ENCODE data around the gene KCNG2. TPM values are rescaled to one million over a fixed set of nuclear protein-coding genes. Genes with fewer than 3 reads are reported as not detected.

The KCNG2 gene
- total and polyA plus RNA-seq, 2 of the 8 experiments (the other 6 are each of a cell fraction or from before 2014, with no cell fraction given): 0.19 to 0.74 TPM

DNA sequence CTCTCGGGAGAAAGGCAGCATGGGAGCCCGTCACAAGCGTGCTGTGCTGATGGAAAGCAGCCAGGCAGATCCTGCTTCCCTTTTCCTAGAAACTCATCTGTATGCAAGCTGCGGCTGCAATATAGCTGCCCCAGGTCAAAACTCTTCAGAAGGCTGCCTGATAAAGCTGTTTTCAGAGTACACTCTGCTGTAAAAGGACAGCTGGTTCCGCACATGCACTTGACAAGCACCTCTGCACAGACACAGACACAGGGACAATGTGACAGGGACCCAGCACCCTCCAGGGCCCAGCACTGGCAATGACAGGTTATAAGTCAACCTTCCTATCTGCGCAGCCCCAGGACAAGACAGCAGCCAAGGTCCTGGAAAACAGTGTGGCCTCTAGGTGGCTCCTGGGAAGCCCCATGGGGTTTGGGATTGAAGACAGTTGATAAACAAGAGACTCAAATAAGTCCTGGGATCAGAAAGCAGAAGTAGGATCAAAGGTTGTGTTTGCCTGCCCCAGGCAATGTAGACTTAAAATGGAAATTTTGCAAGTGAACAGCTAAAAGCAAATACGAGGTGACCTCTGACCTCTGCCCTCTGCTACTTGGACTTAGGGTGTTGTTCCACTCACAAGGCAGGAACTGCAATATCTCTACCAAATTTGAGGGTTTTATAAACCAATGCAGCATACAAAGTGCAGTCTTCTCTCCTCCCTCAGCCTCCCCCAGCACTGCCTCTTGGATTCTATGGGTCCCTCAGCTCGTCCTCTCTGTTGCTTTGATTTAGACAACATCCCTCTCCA, 136.8 kb downstream of the KCNG2 start:
- no peak overlapping the region for H2AK5ac ChIP-seq (ENCODE audit: low read depth, low read length)
- H3K56ac ChIP-seq (replicated peaks; ENCODE audit: insufficient read length, low read depth, low read length): no peak overlapping the region
- no peak overlapping the region for H3K27ac ChIP-seq (ENCODE audit: low read depth, low read length)
- H4K8ac ChIP-seq (ENCODE audit: extremely low read depth, insufficient read depth, low read length): no peak overlapping the region; the same call in 1 of the 2 replicates
- H2BK12ac ChIP-seq (ENCODE audit: low read depth, low read length): no peak overlapping the region
- H3K79me2 ChIP-seq (ENCODE audit: control insufficient read depth in 1 of 2, insufficient read depth in 2 of 2, low read length in 2 of 2): peaks cover 0 to 8% of the 10 kb centered on the region in 2 experiments; a peak in 1 of 4 replicates
- H3K36me3 ChIP-seq (ENCODE audit: control insufficient read depth in 2 of 4, insufficient read depth in 4 of 4, low read length in 3 of 4): no peaks in the 10 kb centered on the region; a peak in 1 of 8 replicates
- no peak overlapping the region for H4K5ac ChIP-seq (ENCODE audit: insufficient read length, low read depth, low read length)
- no peak overlapping the region for H3K23ac ChIP-seq (ENCODE audit: insufficient read length)
- H2AFZ ChIP-seq (ENCODE audit: low read length): no peak overlapping the region
- FAIRE-seq: no peak
- no peak overlapping the region for H3K18ac ChIP-seq (ENCODE audit: extremely low read depth, low read length)
- peaks cover 3 to 9% of the 10 kb centered on the region in 2 experiments; a peak in 2 of 4 replicates for H3K9me3 ChIP-seq (ENCODE audit: insufficient read depth in 2 of 2, low read depth in 1 of 2, low read length in 1 of 2)
- H3K4me1 ChIP-seq (replicated peaks in 1 of 4; ENCODE audit: control insufficient read depth in 3 of 4, insufficient read depth in 4 of 4, low read length in 3 of 4): no peaks in the 10 kb centered on the region
- peak in 1 of 2 experiments; percentile 44 for DNase-seq (ENCODE audit: low read depth in 1 of 2, low spot score in 2 of 2)
- no peak overlapping the region for H3K4ac ChIP-seq (replicated peaks; ENCODE audit: insufficient read length, low read depth, low read length)
- no peak overlapping the region for H2BK15ac ChIP-seq (ENCODE audit: low read length)
- TF ChIP-seq RAD21 (IDR thresholded peaks at IDR 0.05 in 1 of 2, conservative IDR thresholded peaks at IDR 0.05 in 1 of 2; ENCODE audit: low read depth in 2 of 2, low read length in 2 of 2): peak; percentile 5 to 39; a peak in 2 of 4 replicates
- no peak for TF ChIP-seq KDM4A (IDR thresholded peaks at IDR 0.05; ENCODE audit: low read depth, low read length, severe bottlenecking)
- no peak for TF ChIP-seq KDM1A (IDR thresholded peaks at IDR 0.05; ENCODE audit: borderline replicate concordance, low read length)
- TF ChIP-seq, protein P1, sequence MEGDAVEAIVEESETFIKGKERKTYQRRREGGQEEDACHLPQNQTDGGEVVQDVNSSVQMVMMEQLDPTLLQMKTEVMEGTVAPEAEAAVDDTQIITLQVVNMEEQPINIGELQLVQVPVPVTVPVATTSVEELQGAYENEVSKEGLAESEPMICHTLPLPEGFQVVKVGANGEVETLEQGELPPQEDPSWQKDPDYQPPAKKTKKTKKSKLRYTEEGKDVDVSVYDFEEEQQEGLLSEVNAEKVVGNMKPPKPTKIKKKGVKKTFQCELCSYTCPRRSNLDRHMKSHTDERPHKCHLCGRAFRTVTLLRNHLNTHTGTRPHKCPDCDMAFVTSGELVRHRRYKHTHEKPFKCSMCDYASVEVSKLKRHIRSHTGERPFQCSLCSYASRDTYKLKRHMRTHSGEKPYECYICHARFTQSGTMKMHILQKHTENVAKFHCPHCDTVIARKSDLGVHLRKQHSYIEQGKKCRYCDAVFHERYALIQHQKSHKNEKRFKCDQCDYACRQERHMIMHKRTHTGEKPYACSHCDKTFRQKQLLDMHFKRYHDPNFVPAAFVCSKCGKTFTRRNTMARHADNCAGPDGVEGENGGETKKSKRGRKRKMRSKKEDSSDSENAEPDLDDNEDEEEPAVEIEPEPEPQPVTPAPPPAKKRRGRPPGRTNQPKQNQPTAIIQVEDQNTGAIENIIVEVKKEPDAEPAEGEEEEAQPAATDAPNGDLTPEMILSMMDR (IDR thresholded peaks at IDR 0.05; ENCODE audit: control extremely low read depth in 1 of 3, insufficient read depth in 1 of 3, low read depth in 1 of 3, low read length in 3 of 3): peak in 1 of 3 experiments; percentile 19; a peak in 2 of 4 replicates
- H2BK5ac ChIP-seq (ENCODE audit: low read depth, low read length): no peak overlapping the region
- H2BK120ac ChIP-seq (replicated peaks; ENCODE audit: low read depth, low read length): no peak overlapping the region
- no peak overlapping the region for H3K14ac ChIP-seq (ENCODE audit: insufficient read length)
- H3K27me3 ChIP-seq (replicated peaks in 1 of 4; ENCODE audit: control insufficient read depth in 3 of 4, extremely low read depth in 1 of 4, insufficient read depth in 3 of 4, low read length in 3 of 4): no peaks in the 10 kb centered on the region; a peak in 1 of 7 replicates
- H4K91ac ChIP-seq (replicated peaks; ENCODE audit: insufficient read length, low read length): no peak overlapping the region
- no peak overlapping the region for H3K4me3 ChIP-seq (ENCODE audit: extremely low read depth in 1 of 4, insufficient read depth in 2 of 4, low read depth in 3 of 4, low read length in 4 of 4)
- 88% methylated on average over 8 of the region's 8 CpGs; no CpG with 5 or more reads in 1 of the 2 experiments for WGBS, 2 experiments (ENCODE audit: extremely low coverage in 1 of 2, insufficient coverage in 1 of 2, insufficient read length in 1 of 2, insufficient replicate concordance in 2 of 2, low coverage in 1 of 2, low lambda C conversion rate in 2 of 2, missing lambda C conversion rate in 1 of 2)
- H3K23me2 ChIP-seq (ENCODE audit: low read depth, low read length): no peaks in the 10 kb centered on the region
- peaks cover 5% of the 10 kb centered on the region for H3K79me1 ChIP-seq (ENCODE audit: low read depth, low read length)
- H4K20me1 ChIP-seq (replicated peaks in 1 of 2; ENCODE audit: control insufficient read depth in 1 of 2, insufficient read depth in 2 of 2, low read length in 2 of 2): peaks cover 0 to 2% of the 10 kb centered on the region in 2 experiments
- POLR2A ChIA-PET (ENCODE audit: partially characterized antibody): no interaction called here
- H2BK20ac ChIP-seq (ENCODE audit: low read length): no peak overlapping the region
- CTCF ChIA-PET (ENCODE audit: partially characterized antibody): interaction anchor here (0.6 to 2.7 kb wide), 23 partner anchors 8 to 316 kb away, joined by 3 to 19 read pairs (median 3); no protein-coding TSS in a partner anchor
- no peak overlapping the region for H3K4me2 ChIP-seq (ENCODE audit: insufficient read depth in 1 of 2, low read depth in 2 of 2, low read length in 2 of 2)
- H3K9ac ChIP-seq (replicated peaks in 1 of 4; ENCODE audit: extremely low read depth in 1 of 4, low read depth in 3 of 4, low read length in 3 of 4): no peak overlapping the region

All from H1 (cell line).